SK-N-SH treated with all-trans-retinoic acid at 6 μM for 48 hours (cell line): ENCODE measurements around the gene PIF1.

Experiments used
- ARNTL ChIP-seq: fragments of 450-650 bp; formaldehyde crosslinking; IDR thresholded peaks from 2 replicates; pipeline ENCODE4 v1.5.0; 2020; ENCODE audit warnings: low read depth, mild to moderate bottlenecking, moderate library complexity, borderline replicate concordance
- GLIS3 ChIP-seq: fragments of 250-450 bp; sonication (Bioruptor Pico); IDR thresholded peaks from 2 replicates; pipeline ENCODE4 v1.5.0; 2020; ENCODE audit warnings: mild to moderate bottlenecking, moderate library complexity
- ISL1 ChIP-seq: fragments of 250-450 bp; sonication (Bioruptor Pico); IDR thresholded peaks from 2 replicates; pipeline ENCODE4 v2.1.2; 2022; ENCODE audit warnings: mild to moderate bottlenecking, moderate library complexity
- OSR1 ChIP-seq: fragments of 250-450 bp; sonication (Bioruptor Pico); IDR thresholded peaks from 2 replicates; pipeline ENCODE4 v1.8.0; 2022; ENCODE audit warnings: moderate library complexity, mild to moderate bottlenecking, inconsistent platforms
- PATZ1 ChIP-seq: fragments of 250-450 bp; sonication (Bioruptor Pico); IDR thresholded peaks from 2 replicates; pipeline ENCODE4 v1.8.0; 2020; ENCODE audit warnings: mild to moderate bottlenecking, moderate library complexity, borderline replicate concordance
- PPARA ChIP-seq: fragments of 250-450 bp; sonication (Bioruptor Pico); IDR thresholded peaks from 2 replicates; pipeline ENCODE4 v1.5.0; 2020; ENCODE audit warnings: mild to moderate bottlenecking, borderline replicate concordance
- RARB ChIP-seq: fragments of 250-450 bp; sonication (Bioruptor Pico); IDR thresholded peaks from 2 replicates; pipeline ENCODE4 v1.8.0; 2021; ENCODE audit warnings: mild to moderate bottlenecking, moderate library complexity
- TCF4 ChIP-seq: fragments of 250-450 bp; sonication (Bioruptor Pico); IDR thresholded peaks from 2 replicates; pipeline ENCODE4 v1.8.0; 2021; ENCODE audit warnings: mild to moderate bottlenecking, moderate library complexity, borderline replicate concordance
- ZFP3 ChIP-seq: fragments of 250-450 bp; sonication (Bioruptor Pico); IDR thresholded peaks from 2 replicates; pipeline ENCODE4 v1.5.0; 2020; ENCODE audit warnings: mild to moderate bottlenecking, moderate library complexity
- ZFP30 ChIP-seq: fragments of 450-650 bp; formaldehyde crosslinking; IDR thresholded peaks from 2 replicates; pipeline ENCODE4 v1.5.0; 2022; ENCODE audit warnings: mild to moderate bottlenecking, moderate library complexity
- ZNF8 ChIP-seq: fragments of 450-650 bp; formaldehyde crosslinking; IDR thresholded peaks from 2 replicates; pipeline ENCODE4 v1.5.0; 2020; ENCODE audit warnings: mild to moderate bottlenecking, moderate library complexity

DNA sequence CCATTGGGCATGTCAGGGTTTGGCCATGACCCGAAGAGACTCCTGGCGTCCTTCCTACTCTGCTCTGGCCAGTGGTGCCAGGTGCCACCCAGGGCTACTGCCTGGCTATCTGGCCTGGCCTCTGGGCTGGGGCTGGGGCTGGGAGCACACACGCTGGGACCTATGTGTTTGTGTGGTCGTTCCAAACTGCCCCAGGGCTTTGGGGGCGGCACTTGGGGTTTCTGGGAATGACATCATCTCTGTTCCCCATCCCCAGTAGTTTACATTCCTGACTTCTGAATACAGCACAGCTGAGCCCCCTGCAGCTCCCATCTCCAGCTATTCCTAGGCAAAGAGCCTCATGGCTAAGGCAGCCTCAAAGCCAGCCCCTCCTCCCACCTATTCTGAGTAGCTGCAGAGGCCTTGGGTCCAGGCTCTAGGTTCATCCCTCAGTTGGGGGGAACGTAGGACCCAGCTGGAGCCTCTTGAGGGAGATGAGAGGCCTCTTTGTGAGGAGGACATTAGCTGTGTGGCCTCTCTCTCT is 40.6 kb upstream of the PIF1 start:
- TF ChIP-seq ZFP3 (CRISPR knock-in tag) = no peak
- TF ChIP-seq TCF4 = no peak
- TF ChIP-seq ZFP30 (CRISPR knock-in tag) = no peak
- no peak for TF ChIP-seq PPARA (CRISPR knock-in tag)
- no peak for TF ChIP-seq ARNTL (CRISPR knock-in tag)
- no peak for TF ChIP-seq ZNF8
- TF ChIP-seq ISL1 (CRISPR knock-in tag) = no peak
- TF ChIP-seq OSR1 (CRISPR knock-in tag) = no peak
- no peak for TF ChIP-seq PATZ1 (CRISPR knock-in tag)
- no peak for TF ChIP-seq GLIS3 (CRISPR knock-in tag)
- TF ChIP-seq RARB (CRISPR knock-in tag) = no peak
